GM20000 (cell line): ENCODE data around the gene FXYD1.

Experiments used
- DNase-seq: peaks from one replicate; pipeline ENCODE4 v3.0.0; 2012; ENCODE audit warnings: low spot score
- TF ChIP-seq, protein P1 (sequence below): IDR thresholded peaks from 2 replicates; pipeline ENCODE4 v1.5.1; 2012; ENCODE audit warnings: mild to moderate bottlenecking, control low read depth; ENCODE audit errors: extremely low read depth, missing control alignments

FXYD1 gene

DNA sequence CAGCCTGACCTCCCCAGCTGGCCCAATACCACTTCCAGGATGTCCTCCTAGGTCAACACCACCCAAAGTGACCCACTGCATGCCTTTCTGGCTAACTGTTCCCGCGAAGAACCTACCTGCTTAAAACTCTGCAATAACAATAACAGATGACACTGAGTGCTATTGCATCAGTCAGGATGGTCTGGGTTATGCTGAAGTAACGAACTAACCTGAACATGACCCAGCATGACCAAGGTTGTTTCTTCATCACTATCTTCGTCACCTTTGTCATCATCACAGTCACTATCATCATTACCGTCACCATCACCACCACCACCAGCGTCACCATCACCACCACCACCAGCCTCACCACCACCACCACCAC lies 33.6 kb upstream of the FXYD1 start:
- DNase-seq: no peak
- TF ChIP-seq, protein P1, sequence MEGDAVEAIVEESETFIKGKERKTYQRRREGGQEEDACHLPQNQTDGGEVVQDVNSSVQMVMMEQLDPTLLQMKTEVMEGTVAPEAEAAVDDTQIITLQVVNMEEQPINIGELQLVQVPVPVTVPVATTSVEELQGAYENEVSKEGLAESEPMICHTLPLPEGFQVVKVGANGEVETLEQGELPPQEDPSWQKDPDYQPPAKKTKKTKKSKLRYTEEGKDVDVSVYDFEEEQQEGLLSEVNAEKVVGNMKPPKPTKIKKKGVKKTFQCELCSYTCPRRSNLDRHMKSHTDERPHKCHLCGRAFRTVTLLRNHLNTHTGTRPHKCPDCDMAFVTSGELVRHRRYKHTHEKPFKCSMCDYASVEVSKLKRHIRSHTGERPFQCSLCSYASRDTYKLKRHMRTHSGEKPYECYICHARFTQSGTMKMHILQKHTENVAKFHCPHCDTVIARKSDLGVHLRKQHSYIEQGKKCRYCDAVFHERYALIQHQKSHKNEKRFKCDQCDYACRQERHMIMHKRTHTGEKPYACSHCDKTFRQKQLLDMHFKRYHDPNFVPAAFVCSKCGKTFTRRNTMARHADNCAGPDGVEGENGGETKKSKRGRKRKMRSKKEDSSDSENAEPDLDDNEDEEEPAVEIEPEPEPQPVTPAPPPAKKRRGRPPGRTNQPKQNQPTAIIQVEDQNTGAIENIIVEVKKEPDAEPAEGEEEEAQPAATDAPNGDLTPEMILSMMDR: no peak

DNA sequence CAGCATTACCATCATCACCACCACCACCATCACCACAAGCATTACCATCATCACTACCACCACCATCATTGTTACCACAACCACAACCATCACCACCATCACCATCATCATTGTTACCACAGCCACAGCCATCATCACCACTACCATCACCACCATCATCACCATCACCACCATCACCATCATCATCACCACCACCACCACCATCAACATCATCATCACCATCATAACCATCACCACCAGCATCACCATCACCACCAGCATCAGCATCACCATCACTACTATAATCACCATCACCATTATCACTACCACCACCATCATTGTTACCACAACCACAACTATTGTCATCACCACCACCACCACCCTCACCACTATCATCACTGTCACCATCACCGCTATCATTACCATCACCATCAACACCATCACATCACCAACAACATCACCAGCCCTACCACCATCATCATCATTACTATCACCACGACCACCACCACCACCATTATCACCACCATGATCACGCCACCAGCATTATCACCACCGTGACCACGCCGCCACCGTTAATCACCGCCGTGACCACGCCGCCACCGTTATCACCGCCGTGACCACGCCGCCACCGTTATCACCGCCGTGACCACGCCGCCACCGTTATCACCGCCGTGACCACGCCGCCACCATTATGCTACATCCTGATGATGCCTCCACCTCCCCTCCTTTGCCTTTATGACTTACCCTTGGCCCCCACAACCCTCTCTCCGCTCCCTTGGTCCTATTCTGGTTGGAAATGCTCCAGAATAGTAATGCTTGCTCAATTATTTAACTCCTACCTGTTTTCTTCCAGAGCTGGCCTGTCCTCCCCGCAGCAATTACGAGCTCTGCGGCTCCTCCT lies 33.0 kb upstream of the FXYD1 start:
- TF ChIP-seq, protein P1: no peak
- no peak for DNase-seq

DNA sequence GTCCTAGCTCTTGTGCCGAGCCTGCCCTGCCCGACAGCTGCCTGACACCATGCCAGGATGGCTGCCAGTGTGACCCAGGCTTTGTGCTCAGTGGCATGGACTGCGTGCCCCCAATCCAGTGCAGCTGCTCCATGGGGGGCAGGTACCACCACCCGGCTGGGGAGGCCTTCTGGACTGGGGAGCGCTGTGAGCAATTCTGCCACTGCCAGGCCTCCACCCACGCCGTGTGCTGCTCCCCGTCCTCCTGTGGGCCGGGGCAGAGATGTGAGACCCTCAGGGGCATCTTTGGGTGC lies 32.4 kb upstream of the FXYD1 start:
- TF ChIP-seq, protein P1: no peak
- DNase-seq: no peak

DNA sequence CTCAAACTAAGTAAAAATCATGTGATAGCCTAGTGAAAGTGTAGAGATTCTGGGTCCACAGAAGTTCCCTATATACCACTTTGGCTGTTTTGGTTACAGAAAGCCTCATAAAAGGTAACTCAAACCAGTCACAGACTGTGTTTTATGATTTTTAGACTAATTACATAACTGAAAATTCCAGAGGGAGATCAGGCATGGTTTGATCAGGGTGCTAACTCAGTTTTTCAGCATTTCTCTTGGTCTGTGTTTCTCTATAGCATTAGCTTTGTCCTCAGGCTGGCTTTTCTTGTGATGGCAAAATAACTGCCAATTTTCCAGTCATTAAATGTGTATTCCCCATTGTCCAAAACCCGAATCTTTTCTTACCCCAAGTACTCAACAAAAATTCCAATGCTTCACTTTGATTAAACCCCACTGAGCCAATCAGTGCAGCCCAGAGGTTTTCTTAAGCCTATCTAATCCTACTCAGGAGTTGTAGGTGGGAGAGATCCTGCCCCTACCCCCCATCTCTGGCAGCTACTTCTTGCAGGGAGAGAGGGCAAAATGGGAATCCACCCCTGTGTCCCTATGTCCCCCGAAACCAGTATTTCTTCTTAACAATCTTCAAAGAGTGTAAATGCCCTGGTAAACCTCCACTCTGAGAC lies 31.6 kb upstream of the FXYD1 start:
- TF ChIP-seq, protein P1: no peak
- DNase-seq: no peak

DNA sequence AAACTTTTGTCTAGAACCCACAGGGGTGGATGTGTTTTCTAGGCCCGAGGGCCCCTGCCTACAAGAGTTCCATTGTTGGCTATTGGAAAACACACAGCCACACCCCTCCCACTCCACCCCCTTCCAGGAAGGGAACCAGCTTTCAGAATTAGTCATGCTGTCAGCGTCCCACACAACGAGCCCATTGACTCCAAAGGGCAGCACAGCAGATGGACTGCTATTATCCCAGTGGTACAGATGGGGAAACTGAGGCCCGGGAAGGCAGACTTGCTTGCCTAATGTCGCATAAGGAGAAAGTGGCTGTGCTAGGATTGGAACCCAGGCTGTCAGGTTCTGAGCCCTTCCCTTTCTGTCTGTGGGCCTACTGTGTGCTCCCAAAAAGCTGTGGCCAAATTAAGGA lies 31.1 kb upstream of the FXYD1 start:
- TF ChIP-seq, protein P1: no peak
- DNase-seq: no peak

DNA sequence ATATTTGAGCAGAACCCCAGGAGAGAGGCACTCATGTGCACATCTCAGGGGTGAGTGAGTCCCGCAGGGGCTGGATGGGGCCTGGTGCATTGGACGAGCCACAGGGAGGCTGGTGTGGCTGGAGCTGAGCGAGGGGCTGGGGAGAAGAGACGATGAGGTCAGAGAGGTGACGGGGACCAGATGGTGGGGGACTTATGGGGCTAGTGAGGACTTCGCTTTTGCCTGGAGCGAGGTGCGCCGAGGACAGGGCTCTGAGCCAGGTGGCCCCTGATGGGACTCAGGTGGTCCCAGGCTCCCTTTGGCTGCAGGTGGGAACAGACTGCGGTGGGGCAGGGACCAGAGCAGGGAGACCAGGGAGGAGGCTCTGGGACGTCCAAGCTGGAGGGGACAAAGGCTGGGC lies 29.9 kb upstream of the FXYD1 start:
- TF ChIP-seq, protein P1: no peak
- DNase-seq: no peak

DNA sequence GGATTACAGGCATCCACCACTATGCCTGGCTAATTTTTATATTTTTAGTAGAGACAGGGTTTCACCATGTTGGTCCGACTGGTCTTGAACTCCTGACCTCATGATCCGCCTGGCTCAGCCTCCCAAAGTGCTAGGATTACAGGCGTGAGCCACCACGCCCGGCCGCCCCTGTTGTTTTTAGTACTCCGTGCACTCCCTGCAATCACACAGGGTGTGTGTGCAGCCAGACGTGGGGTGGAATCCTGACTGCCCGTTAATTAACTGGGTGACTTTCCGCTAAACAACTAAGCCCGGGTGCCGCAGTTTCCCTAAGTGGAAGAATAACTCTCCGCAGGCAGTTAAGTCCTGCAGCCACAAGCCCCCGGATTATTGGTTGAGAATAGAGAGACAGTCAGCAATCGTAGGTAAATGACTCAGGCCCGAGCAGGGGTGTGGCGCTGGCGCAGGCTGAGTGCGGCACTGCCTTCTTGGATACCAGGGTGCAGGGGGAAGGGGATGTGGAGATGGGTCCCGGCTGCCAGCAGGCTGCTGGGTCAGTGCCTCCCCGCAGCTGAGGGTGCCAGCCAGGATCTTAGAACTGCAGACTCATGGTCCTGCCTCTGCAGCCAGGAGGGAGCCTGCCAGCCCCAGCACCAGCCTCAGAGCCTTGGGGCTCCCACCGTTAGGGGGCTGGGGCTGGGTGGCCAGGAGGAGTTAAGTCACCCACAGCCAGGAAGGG lies 29.1 kb upstream of the FXYD1 start:
- no peak for DNase-seq
- TF ChIP-seq, protein P1: no peak
